ENCODE measurements around the gene JUP.
"Not testable (repeated sequence)": the region's sequence is repeated elsewhere in the genome, so short reads cannot be mapped to it uniquely, and the experiment has no call there.

The JUP gene

GRCh38 chr17:41786227-41787020 lies at the start of gene JUP:
Gene JUP (minus strand): TSS chr17:41786711. CDS start chr17:41771854, 14,857 bp downstream.
- DNase-seq = peak; percentile 99

GRCh38 chr17:41835800-41836549 lies 49.5 kb upstream of the JUP start, which contains the start of gene NT5C3B:
Gene NT5C3B (minus strand): TSS chr17:41836232. CDS start chr17:41836193, 39 bp downstream.
- peak; percentile 30 for DNase-seq

GRCh38 chr17:41835214-41835799 lies 48.8 kb upstream of the JUP start:
- DNase-seq = no peak

GRCh38 chr17:41829961-41830360 lies 43.5 kb upstream of the JUP start:
- DNase-seq = not testable (repeated sequence)

GRCh38 chr17:41825175-41825845 lies 38.8 kb upstream of the JUP start:
- DNase-seq = no peak

GRCh38 chr17:41824086-41824485 lies 37.6 kb upstream of the JUP start:
- no peak for DNase-seq

GRCh38 chr17:41823580-41823979 lies 37.1 kb upstream of the JUP start:
- no peak for DNase-seq

GRCh38 chr17:41823141-41823524 lies 36.6 kb upstream of the JUP start:
- DNase-seq = no peak

GRCh38 chr17:41822216-41823140 lies 36.0 kb upstream of the JUP start:
- no peak for DNase-seq

- DNase-seq = no peak
Observed at GRCh38 chr17:41821776-41822175, 35.3 kb upstream of the JUP start.

- DNase-seq = no peak
Observed at GRCh38 chr17:41818024-41818423, 31.5 kb upstream of the JUP start.

- DNase-seq = no peak
Observed at GRCh38 chr17:41816637-41817320, 30.3 kb upstream of the JUP start.

GRCh38 chr17:41814195-41814594 lies 27.7 kb upstream of the JUP start:
- no peak for DNase-seq

GRCh38 chr17:41813699-41814124 lies 27.2 kb upstream of the JUP start:
- DNase-seq = no peak

GRCh38 chr17:41813152-41813680 lies 26.7 kb upstream of the JUP start:
- no peak for DNase-seq

GRCh38 chr17:41812381-41813151 lies 26.1 kb upstream of the JUP start, which contains the start of gene FKBP10:
Gene FKBP10 (plus strand): TSS chr17:41813004. CDS start chr17:41813035, 31 bp downstream.
- peak; percentile 73 for DNase-seq

- DNase-seq = peak; percentile 73
Observed at GRCh38 chr17:41811549-41812380, 25.3 kb upstream of the JUP start, which contains the start of gene P3H4. Gene P3H4 (minus strand): TSS chr17:41811949. CDS start chr17:41811915, 34 bp downstream.

GRCh38 chr17:41810659-41811548 lies 24.4 kb upstream of the JUP start:
- peak; percentile 46 for DNase-seq

Data from NCI-H1105 treated with DMSO at 0.1 percent for 48 hours (cell line).